Vagina (tissue), 2 donors: ENCODE data around the gene ADCY4. TPM values are rescaled to one million over a fixed set of nuclear protein-coding genes. Genes with fewer than 3 reads are reported as not detected.

ENCODE experiments used
- DNase-seq, 2 donors: peaks; one replicate each; pipeline ENCODE4 v3.0.0-alpha.2; 2017; ENCODE audit errors: extremely low spot score in 2 of 2
- H3K27ac ChIP-seq: fragments of 200-600 bp; sonication (generic); one replicate; pipeline ENCODE4 v1.5.1; 2019
- H3K27me3 ChIP-seq: fragments of 200-600 bp; sonication (generic); one replicate; pipeline ENCODE4 v1.5.1; 2019
- H3K36me3 ChIP-seq, 2 donors: fragments of 200-600 bp; sonication (generic); one replicate each; pipeline ENCODE4 v1.5.1; 2017 to 2019
- H3K4me1 ChIP-seq: fragments of 200-600 bp; sonication (generic); one replicate; pipeline ENCODE4 v1.5.1; 2019
- H3K4me3 ChIP-seq, 2 donors: fragments of 200-600 bp; sonication (generic); 1 replicate in 1 of 2; 2 replicates in 1 of 2; pipeline ENCODE4 v1.5.1; 2016 to 2019
- H3K9me3 ChIP-seq: fragments of 200-600 bp; sonication (generic); one replicate; pipeline ENCODE4 v1.5.1; 2019
- CTCF ChIP-seq, 3 experiments: fragments of 450-650 bp in 2 of 3; fragments of 200-600 bp in 1 of 3; sonication (generic) in 1 of 3; IDR thresholded peaks; one replicate each; pipeline ENCODE4 v1.5.1; 2017 to 2019; ENCODE audit warnings: antibody characterized with exemption in 3 of 3, mild to moderate bottlenecking in 2 of 3, moderate library complexity in 2 of 3
- POLR2A ChIP-seq, 2 donors: fragments of 450-650 bp; IDR thresholded peaks; one replicate each; pipeline ENCODE4 v1.6.1; 2017; ENCODE audit warnings: antibody characterized with exemption in 2 of 2, mild to moderate bottlenecking in 2 of 2, moderate library complexity in 2 of 2
- POLR2AphosphoS5 ChIP-seq, 2 donors: sonication (generic); formaldehyde crosslinking; IDR thresholded peaks; one replicate each; pipeline ENCODE4 v1.9.0; 2017; ENCODE audit warnings: antibody characterized with exemption in 2 of 2, mild to moderate bottlenecking in 2 of 2, low read depth in 1 of 2; ENCODE audit not compliant: insufficient read depth in 1 of 2
- intact Hi-C: fragments of 100-400 bp; cut with DNase I; formaldehyde crosslinking; loops from one replicate; pipeline ENCODE4 v1.15.1; 2023
- total RNA-seq: library from RNA; depleted of rRNA; stranded (reverse); fragments of >200 nt; gene quantifications from one replicate; pipeline ENCODE4 v1.2.3, GENCODE V29; 2016

Gene ADCY4
- total RNA-seq, 1 donor from 2014 or later = 32.7 TPM

- TF ChIP-seq POLR2AphosphoS5 (IDR thresholded peaks at IDR 0.05; ENCODE audit: insufficient read depth in 1 of 2, low read depth in 1 of 2) (no peak), POLR2A (IDR thresholded peaks at IDR 0.05) (no peak), CTCF (IDR thresholded peaks at IDR 0.05) (no peak)
- no peaks in the 10 kb centered on the region for H3K27me3 ChIP-seq
- peak overlapping the region; percentile 87 for H3K27ac ChIP-seq
- H3K36me3 ChIP-seq = no peaks in the 10 kb centered on the region
- peaks cover 76% of the 10 kb centered on the region for H3K4me1 ChIP-seq
- DNase-seq = no peak
- intact Hi-C loops = no loop called here
- no peak overlapping the region for H3K4me3 ChIP-seq
- no peaks in the 10 kb centered on the region for H3K9me3 ChIP-seq
These were observed 21.0 kb downstream of the ADCY4 start for GRCh38 chr14:24313913-24314312.

GRCh38 chr14:24312736-24313507 is 21.9 kb downstream of the ADCY4 start:
- Histone ChIP-seq H3K4me3 (peak overlapping the region in 1 of 2 donors; percentile 58), H3K4me1 (peaks cover 86% of the 10 kb centered on the region), H3K27ac (peak overlapping the region; percentile 87), H3K36me3 (no peaks in the 10 kb centered on the region), H3K27me3 (no peaks in the 10 kb centered on the region), H3K9me3 (no peaks in the 10 kb centered on the region)
- intact Hi-C loops = no loop called here
- no peak for DNase-seq
- TF ChIP-seq POLR2AphosphoS5 (IDR thresholded peaks at IDR 0.05; ENCODE audit: insufficient read depth in 1 of 2, low read depth in 1 of 2) = no peak
- TF ChIP-seq CTCF (IDR thresholded peaks at IDR 0.05) = no peak
- TF ChIP-seq POLR2A (IDR thresholded peaks at IDR 0.05) = no peak

DNA sequence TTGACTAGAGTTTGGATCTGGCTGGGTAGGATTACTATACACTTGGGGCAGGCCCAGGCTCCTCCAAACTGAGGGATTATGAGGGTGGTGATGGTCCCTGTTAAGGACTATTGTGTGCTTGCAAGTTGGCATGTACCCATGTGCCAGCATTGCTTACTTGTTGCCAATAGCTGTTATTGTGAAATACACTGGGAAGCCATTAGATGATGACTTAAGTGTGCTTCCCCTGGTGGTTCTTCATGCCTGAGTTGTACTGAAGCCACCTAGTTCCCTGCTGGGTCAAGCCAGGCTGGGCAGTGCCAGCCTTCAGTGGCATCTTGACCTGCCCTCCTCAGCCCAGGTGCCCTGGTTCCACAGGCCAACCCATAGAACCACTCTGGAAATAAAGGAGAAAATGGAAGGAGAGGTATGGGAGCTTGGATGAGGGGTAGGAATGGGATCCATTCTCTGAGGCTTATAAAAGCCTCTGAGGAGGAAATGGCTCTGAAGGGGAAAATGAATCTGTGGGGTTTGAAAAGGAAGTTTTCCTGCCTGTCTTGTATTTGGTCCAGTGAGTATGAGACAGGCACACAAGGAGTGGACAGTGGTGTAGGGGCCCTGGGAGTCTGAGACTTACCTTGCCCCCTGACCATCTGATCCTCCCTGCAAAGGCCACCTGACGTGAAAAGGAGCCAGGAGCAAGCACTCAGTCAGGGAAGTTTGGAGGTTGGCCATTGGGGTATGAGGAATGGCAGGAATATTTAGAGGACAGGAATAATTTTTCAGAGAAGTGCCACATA is 22.8 kb downstream of the ADCY4 start:
- Histone ChIP-seq H3K4me1 (peaks cover 91% of the 10 kb centered on the region), H3K27me3 (no peaks in the 10 kb centered on the region), H3K4me3 (peak overlapping the region; percentile 48 to 58), H3K9me3 (no peaks in the 10 kb centered on the region), H3K36me3 (peaks cover 0 to 4% of the 10 kb centered on the region in 2 donors), H3K27ac (peak overlapping the region; percentile 87)
- TF ChIP-seq POLR2A (IDR thresholded peaks at IDR 0.05) (no peak), CTCF (IDR thresholded peaks at IDR 0.05) (no peak), POLR2AphosphoS5 (IDR thresholded peaks at IDR 0.05; ENCODE audit: insufficient read depth in 1 of 2, low read depth in 1 of 2) (no peak)
- intact Hi-C loops = no loop called here
- DNase-seq = no peak

DNA sequence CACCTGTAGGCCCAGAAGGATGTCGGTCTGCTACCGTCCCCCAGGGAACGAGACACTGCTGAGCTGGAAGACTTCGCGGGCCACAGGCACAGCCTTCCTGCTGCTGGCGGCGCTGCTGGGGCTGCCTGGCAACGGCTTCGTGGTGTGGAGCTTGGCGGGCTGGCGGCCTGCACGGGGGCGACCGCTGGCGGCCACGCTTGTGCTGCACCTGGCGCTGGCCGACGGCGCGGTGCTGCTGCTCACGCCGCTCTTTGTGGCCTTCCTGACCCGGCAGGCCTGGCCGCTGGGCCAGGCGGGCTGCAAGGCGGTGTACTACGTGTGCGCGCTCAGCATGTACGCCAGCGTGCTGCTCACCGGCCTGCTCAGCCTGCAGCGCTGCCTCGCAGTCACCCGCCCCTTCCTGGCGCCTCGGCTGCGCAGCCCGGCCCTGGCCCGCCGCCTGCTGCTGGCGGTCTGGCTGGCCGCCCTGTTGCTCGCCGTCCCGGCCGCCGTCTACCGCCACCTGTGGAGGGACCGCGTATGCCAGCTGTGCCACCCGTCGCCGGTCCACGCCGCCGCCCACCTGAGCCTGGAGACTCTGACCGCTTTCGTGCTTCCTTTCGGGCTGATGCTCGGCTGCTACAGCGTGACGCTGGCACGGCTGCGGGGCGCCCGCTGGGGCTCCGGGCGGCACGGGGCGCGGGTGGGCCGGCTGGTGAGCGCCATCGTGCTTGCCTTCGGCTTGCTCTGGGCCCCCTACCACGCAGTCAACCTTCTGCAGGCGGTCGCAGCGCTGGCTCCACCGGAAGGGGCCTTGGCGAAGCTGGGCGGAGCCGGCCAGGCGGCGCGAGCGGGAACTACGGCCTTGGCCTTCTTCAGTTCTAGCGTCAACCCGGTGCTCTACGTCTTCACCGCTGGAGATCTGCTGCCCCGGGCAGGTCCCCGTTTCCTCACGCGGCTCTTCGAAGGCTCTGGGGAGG is 23.9 kb downstream of the ADCY4 start, which contains the start of gene LTB4R:
Gene LTB4R, plus strand, starts transcription at position 857 of the 959 bp plus-strand sequence. CDS start 4,150 bp downstream, outside the sequence.
- no peaks in the 10 kb centered on the region for H3K9me3 ChIP-seq
- H3K4me1 ChIP-seq = peaks cover 80% of the 10 kb centered on the region
- H3K4me3 ChIP-seq = peak within 1 kb of the TSS; percentile 48 to 58
- intact Hi-C loops = no loop called here
- no peak for DNase-seq
- H3K27ac ChIP-seq = peak within 1 kb of the TSS; percentile 87
- peaks cover 0 to 15% of the 10 kb centered on the region in 2 donors for H3K36me3 ChIP-seq
- TF ChIP-seq POLR2A (IDR thresholded peaks at IDR 0.05) (no peak), CTCF (IDR thresholded peaks at IDR 0.05) (peak in 2 of 3 experiments; percentile 12 to 45), POLR2AphosphoS5 (IDR thresholded peaks at IDR 0.05; ENCODE audit: insufficient read depth in 1 of 2, low read depth in 1 of 2) (no peak)
- no peaks in the 10 kb centered on the region for H3K27me3 ChIP-seq
